Coronary artery (tissue), 2 donors: ENCODE data around the gene SLC16A9.
A peak's percentile ranks its signal among the peaks of the same experiment; 100 is the strongest.

Experiments used
- DNase-seq: peaks from one replicate; pipeline ENCODE4 v3.0.0-alpha.2; 2017; ENCODE audit warnings: low spot score
- H3K27ac ChIP-seq, 2 donors: fragments of 200-600 bp; sonication (generic); one replicate each; pipeline ENCODE4 v1.5.1; 2016 to 2019
- H3K4me3 ChIP-seq: fragments of 200-600 bp; sonication (generic); 2 replicates; pipeline ENCODE4 v1.5.1; 2016; ENCODE audit warnings: mild to moderate bottlenecking, moderate library complexity
- CTCF ChIP-seq: fragments of 200-600 bp; sonication (generic); IDR thresholded peaks from one replicate; pipeline ENCODE4 v1.5.1; 2019; ENCODE audit warnings: antibody characterized with exemption

The SLC16A9 gene

GRCh38 chr10:59709395-59710125 lies at the start of gene SLC16A9:
Gene SLC16A9 (minus strand): TSS chr10:59709850. CDS start chr10:59684291, 25,559 bp downstream.
- peak; percentile 9 for TF ChIP-seq CTCF
- DNase-seq = no peak
- peak within 1 kb of the TSS; percentile 77 to 81 for H3K27ac ChIP-seq
- H3K4me3 ChIP-seq = peak within 1 kb of the TSS; percentile 83

GRCh38 chr10:59757966-59758365 lies 48.3 kb upstream of the SLC16A9 start:
- no peak for TF ChIP-seq CTCF
- H3K4me3 ChIP-seq = no peak overlapping the region
- DNase-seq = no peak
- H3K27ac ChIP-seq = no peak overlapping the region

GRCh38 chr10:59754951-59755350 lies 45.3 kb upstream of the SLC16A9 start:
- Histone ChIP-seq H3K27ac (no peak overlapping the region), H3K4me3 (no peak overlapping the region)
- no peak for DNase-seq
- no peak for TF ChIP-seq CTCF

GRCh38 chr10:59753267-59753666 lies 43.6 kb upstream of the SLC16A9 start, which contains the start of gene MRLN:
Gene MRLN (minus strand): TSS chr10:59753455.
- TF ChIP-seq CTCF = no peak
- H3K4me3 ChIP-seq = no peak within 1 kb of the TSS
- DNase-seq = no peak
- H3K27ac ChIP-seq = no peak within 1 kb of the TSS

GRCh38 chr10:59752278-59752940 lies 42.8 kb upstream of the SLC16A9 start:
- no peak for DNase-seq
- Histone ChIP-seq H3K27ac (no peak overlapping the region), H3K4me3 (no peak overlapping the region)
- no peak for TF ChIP-seq CTCF

GRCh38 chr10:59750155-59750945 lies 40.7 kb upstream of the SLC16A9 start:
- no peak for DNase-seq
- Histone ChIP-seq H3K27ac (no peak overlapping the region), H3K4me3 (no peak overlapping the region)
- no peak for TF ChIP-seq CTCF
